GM19372 (cell line): ENCODE measurements around the gene ANXA11.
A peak's percentile ranks its signal among the peaks of the same experiment; 100 is the strongest.
"Not testable (repeated sequence)": the region's sequence is repeated elsewhere in the genome, so short reads cannot be mapped to it uniquely, and the experiment has no call there.

Experiments used
- ATAC-seq: cut with Tn5 transposase; IDR thresholded peaks from one replicate; pipeline ENCODE4 v1.9.1; 2021; ENCODE audit warnings: mild to moderate bottlenecking, low read depth, moderate library complexity; ENCODE audit not compliant: unreplicated experiment

Gene ANXA11

GRCh38 chr10:80205477-80206276 lies at the start of gene ANXA11:
TSS of gene ANXA11 (minus strand) at chr10:80205537. CDS start at chr10:80172861, 32,676 bp downstream.
- peak; percentile 75 for ATAC-seq

- ATAC-seq, result not testable (repeated sequence)
Measured at GRCh38 chr10:80254726-80255125, 49.4 kb upstream of the ANXA11 start.

DNA sequence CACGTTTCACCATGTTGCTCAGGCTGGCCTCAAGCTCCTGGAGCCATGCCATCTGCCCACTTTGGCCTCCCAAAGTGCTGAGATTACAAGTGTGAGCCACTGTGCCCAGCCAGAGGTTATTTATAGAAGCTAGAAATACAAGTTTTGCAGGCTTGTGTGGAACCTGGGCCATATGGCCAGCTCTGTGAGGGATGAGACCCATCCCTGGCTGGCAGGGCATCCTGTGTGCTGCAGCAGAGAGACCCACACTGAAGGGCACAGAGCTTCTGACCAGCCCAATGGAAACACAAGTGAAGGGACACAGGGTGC lies 48.6 kb upstream of the ANXA11 start:
- ATAC-seq, result not testable (repeated sequence)

DNA sequence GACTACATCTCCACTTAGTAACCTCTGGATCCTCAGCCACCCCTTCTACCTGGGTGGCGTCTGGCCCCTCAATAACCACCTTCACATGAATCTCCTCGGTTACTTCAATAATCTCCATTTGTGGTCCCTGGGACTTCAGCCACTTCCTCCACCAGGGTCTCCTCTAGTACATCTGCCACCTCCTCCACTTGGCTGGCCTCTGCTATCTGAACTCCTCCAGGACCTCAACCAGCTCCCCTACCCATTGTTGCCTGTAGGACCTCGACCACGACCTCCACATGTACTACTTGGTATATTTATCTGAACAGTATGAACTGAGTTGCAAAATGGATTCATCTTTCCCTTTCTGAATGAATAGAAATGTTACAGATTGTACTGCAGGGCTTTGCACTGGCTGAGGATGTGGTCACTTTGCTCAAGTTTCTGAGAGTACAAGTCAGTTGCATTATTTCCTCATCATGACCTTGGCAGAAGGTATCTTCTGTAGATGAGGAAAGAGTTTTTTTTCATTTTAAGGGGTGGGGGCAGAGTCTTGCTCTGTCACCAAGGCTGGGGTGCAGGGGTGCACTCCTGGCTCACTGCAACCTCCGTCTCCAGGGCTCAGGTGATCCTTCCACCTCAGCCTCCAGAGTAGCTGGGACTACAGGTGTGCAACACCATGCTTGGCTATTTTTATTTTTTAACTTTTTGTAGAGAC lies 48.1 kb upstream of the ANXA11 start:
- peak; percentile 76 for ATAC-seq

- no peak for ATAC-seq
Measured at GRCh38 chr10:80252296-80252887, 47.1 kb upstream of the ANXA11 start.

DNA sequence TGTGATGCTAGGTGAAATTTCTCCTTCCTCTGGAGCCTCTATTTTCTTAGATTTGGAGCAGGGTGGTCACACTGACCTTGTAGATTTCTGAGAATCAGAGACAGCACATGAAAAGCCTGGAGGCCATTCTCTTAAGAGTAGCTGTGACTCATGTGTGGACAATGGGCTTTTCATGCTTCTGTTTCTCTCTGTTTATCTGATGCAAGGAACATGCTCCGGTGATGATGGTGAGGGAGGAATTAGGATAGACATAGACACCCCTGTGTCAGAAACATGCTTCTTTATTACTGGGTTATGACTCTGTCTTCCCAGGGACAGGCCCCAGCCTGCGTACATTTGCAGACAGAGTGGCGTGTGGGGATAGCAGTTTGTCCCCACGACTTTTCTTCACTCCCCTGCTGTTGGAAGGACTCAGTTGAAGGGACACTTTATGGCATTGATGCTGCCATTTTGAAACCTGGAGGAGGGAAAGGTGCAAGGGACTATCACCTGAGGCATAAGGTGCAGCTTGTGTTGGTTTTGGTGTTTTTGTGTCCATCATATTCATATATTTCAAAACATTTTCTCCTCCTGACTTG lies 46.5 kb upstream of the ANXA11 start:
- ATAC-seq, result not testable (repeated sequence)

DNA sequence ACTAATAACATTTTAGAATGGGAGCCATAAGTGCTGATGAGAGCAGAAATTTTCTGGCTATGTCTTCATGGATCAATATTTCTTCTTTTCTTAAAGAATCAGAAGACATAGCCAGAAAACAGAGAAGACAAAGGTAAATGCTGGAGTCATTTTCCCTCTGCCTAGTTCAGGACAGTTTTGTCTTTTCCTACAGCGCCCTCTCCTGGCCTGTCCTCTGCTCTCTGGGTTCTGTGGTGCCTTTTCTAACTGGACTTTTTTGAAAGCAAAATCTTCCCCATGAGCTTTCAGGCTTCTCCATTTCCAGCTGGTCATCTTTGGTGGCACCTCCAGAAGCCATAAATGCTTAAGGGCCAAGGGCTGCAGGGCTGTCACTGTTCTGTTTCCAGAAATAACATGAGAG lies 45.1 kb upstream of the ANXA11 start:
- ATAC-seq, result not testable (repeated sequence)

GRCh38 chr10:80249906-80250305 lies 44.6 kb upstream of the ANXA11 start:
- not testable (repeated sequence) for ATAC-seq

DNA sequence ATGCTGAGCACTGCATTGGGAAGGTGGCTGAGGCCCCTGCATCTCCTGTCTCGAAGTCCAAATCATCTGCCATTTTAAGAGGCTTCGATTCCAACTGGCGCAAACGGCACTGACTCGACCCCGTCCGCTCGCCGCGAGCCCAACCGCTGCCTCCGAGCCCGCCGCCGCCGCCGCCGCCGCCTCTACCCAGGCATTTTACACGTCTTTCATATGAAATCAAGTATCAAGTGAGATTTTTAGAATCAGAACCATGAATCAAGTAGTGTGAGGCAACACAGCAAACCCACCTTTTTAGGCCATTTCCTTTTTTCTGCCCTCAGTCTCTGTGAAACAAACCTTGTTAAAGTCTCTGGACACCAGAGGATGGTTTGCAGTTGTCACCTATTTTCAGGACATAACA lies 42.3 kb upstream of the ANXA11 start:
- ATAC-seq, result not testable (repeated sequence)

GRCh38 chr10:80244371-80244770 lies 39.0 kb upstream of the ANXA11 start:
- ATAC-seq, result not testable (repeated sequence)

DNA sequence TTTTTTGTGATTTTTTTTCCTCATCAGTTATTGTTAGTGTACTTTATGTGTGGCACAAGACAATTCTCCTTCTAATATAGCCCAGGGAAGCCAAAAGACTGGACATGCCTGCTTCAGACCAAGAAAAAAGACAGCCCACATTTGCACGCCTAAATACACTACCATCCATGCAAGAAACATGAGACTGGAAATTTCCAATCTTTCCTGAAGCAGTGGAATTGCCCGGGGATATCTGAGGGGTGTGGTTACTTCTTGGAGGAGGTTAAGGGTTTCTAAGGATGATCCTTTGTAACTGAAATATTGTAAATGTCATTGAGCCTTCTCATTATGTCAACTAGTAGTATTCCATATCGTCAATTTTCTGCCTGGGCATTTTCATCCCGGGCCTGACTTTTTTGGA lies 37.0 kb upstream of the ANXA11 start:
- ATAC-seq, result not testable (repeated sequence)

DNA sequence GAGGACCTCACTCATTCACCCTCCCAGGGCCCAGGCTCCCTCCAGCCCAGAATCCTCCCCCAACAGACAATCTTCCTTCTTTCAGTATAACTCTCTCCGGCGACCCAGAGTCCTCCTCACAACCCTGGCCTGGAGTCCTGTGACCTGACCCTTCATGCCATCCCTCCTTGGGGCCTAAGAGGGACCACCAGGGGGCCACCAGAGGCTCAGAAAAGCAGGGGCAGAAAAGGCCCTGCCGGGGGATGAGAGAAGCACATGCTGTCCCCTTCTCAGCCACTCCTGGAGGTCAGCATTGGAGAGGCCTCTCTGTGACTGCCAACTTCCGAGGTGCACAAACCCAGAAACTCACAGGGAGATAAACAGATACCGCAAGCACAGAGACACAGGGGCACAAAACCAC lies 31.1 kb upstream of the ANXA11 start:
- ATAC-seq, result not testable (repeated sequence)

GRCh38 chr10:80234331-80235235 lies 29.2 kb upstream of the ANXA11 start:
- peak; percentile 100 for ATAC-seq

- not testable (repeated sequence) for ATAC-seq
Measured at GRCh38 chr10:80233871-80234270, 28.5 kb upstream of the ANXA11 start.

DNA sequence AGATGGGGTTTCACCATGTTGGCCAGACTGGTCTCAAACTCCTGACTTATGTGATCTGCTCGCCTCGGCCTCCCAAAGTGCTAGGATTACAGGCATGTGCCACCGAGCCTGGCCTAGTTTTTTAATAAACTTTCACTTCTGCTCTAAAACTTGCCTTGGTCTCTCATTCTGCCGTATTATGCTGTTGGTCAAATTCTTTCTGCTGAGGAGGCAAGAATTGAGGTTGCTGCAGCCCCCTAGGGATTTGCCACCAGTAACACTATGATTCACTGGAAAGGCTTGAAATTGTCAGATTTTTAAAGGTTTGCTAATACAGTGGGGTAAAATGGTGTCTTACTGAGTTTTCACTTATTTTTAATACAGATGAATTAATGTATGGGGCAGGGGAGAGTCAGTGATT lies 21.4 kb upstream of the ANXA11 start:
- not testable (repeated sequence) for ATAC-seq

DNA sequence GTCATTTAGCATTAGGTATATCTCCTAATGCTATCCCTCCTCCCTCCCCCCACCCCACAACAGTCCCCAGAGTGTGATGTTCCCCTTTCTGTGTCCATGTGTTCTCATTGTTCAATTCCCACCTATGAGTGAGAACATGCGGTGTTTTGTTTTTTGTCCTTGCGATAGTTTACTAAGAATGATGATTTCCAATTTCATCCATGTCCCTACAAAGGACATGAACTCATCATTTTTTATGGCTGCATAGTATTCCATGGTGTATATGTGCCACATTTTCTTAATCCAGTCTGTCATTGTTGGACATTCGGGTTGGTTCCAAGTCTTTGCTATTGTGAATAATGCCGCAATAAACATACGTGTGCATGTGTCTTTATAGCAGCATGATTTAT lies 17.7 kb upstream of the ANXA11 start:
- not testable (repeated sequence) for ATAC-seq

GRCh38 chr10:80218878-80219277 lies 13.5 kb upstream of the ANXA11 start:
- peak; percentile 77 for ATAC-seq

GRCh38 chr10:80214368-80214982 lies 9.1 kb upstream of the ANXA11 start:
- ATAC-seq, result not testable (repeated sequence)

- ATAC-seq, result not testable (repeated sequence)
Measured at GRCh38 chr10:80212535-80213115, 7.3 kb upstream of the ANXA11 start.
